ENCODE data around the gene MYOF. TPM values are rescaled to one million over a fixed set of nuclear protein-coding genes. Genes with fewer than 3 reads are reported as not detected.

Gene MYOF
- total RNA-seq, 4 donors from 2014 or later: 77.8 to 174 (median 116) TPM

DNA sequence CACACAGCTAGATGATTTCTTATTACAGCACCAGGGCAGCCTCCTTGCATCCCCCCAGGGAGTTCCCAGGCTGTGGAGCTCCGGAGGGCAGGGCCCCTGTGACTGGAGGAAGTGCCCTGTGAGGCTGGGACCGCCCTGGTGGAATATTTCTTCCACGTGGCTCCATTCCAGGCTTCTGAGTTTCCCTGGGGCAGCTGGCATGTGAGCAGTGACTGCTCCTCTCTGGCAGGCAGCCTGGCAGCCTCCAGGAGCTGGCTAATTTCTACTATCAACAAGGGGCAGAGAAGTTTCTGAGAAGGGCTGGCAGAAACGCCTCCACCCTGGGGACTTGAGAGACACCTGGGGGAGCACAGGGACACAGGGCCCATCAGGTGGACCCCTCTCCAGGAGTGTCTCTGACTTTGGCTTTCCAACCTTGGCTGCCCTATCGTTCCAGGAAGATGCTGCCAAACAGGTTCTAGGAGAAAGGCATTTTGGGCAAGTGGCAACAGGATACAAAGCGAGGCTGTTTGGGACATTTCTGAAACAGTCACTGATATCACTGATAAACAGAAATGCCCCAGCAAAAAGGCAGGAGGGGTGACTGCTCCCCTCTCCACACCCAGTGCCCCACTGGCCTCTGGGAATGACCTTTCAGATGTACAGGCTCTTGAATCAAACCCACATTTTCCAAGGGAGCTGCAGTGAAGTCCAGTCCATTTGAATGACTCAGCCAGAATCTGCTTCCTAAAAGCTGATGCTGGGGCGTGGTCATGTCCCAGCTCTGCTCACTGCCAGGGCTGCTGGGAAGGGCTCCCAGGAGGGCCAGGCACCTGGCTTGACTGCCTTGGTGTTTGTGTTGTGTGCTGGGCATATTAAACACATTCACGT is 16.1 kb downstream of the MYOF start:
- Histone ChIP-seq H3K27ac (peak overlapping the region; percentile 90), H3K4me3 (no peak overlapping the region), H3K27me3 (no peaks in the 10 kb centered on the region), H3K36me3 (no peaks in the 10 kb centered on the region), H3K4me1 (peaks cover 90% of the 10 kb centered on the region), H3K9me3 (no peaks in the 10 kb centered on the region)
- peak; percentile 91 to 96 for DNase-seq (ENCODE audit: low spot score in 2 of 2)
- TF ChIP-seq EP300 (IDR thresholded peaks at IDR 0.05) (no peak), POLR2AphosphoS5 (IDR thresholded peaks at IDR 0.05) (peak in 2 of 3 donors; percentile 54 to 79)
- TF ChIP-seq, protein P1, sequence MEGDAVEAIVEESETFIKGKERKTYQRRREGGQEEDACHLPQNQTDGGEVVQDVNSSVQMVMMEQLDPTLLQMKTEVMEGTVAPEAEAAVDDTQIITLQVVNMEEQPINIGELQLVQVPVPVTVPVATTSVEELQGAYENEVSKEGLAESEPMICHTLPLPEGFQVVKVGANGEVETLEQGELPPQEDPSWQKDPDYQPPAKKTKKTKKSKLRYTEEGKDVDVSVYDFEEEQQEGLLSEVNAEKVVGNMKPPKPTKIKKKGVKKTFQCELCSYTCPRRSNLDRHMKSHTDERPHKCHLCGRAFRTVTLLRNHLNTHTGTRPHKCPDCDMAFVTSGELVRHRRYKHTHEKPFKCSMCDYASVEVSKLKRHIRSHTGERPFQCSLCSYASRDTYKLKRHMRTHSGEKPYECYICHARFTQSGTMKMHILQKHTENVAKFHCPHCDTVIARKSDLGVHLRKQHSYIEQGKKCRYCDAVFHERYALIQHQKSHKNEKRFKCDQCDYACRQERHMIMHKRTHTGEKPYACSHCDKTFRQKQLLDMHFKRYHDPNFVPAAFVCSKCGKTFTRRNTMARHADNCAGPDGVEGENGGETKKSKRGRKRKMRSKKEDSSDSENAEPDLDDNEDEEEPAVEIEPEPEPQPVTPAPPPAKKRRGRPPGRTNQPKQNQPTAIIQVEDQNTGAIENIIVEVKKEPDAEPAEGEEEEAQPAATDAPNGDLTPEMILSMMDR (IDR thresholded peaks at IDR 0.05): no peak
- 10% methylated on average over 6 of the region's 8 CpGs for WGBS

DNA sequence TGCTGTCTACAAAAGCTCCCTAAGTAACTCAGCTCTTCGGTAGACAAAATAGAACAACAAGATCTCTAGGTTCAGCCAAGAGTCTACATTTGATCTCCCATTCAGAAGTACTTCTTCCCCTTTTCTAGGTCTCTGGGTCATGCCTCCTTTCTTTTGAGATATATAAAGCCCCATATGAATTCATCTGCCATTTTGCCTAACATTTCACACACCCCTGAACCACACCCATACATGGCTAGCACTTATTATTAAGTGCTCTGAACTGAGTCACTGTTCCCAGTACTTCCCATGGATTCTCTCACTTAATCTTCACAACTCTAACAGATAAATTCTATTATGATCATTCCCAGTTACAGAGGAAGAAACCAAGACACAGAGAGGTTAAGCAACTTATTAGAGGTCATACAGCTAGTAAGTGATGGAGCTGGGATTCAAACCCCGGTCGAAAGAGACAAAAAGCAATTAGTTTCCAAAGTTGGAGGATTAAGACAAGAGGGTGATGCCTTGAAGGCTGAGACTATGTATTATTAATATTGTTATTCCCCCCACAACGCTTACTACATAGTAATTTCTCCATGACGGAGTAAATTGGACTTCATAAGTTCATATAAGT is 17.3 kb downstream of the MYOF start:
- Histone ChIP-seq H3K36me3 (no peaks in the 10 kb centered on the region), H3K4me1 (peaks cover 91% of the 10 kb centered on the region), H3K9me3 (no peaks in the 10 kb centered on the region), H3K27me3 (no peaks in the 10 kb centered on the region), H3K4me3 (no peak overlapping the region), H3K27ac (peak overlapping the region; percentile 90)
- no peak for DNase-seq (ENCODE audit: low spot score in 2 of 2)
- TF ChIP-seq POLR2AphosphoS5 (IDR thresholded peaks at IDR 0.05): no peak
- TF ChIP-seq POLR2A (IDR thresholded peaks at IDR 0.05): no peak
- TF ChIP-seq, protein P1 (IDR thresholded peaks at IDR 0.05): no peak
- TF ChIP-seq EP300 (IDR thresholded peaks at IDR 0.05): no peak
- WGBS: 73% methylated on average over 5 of the region's 5 CpGs

DNA sequence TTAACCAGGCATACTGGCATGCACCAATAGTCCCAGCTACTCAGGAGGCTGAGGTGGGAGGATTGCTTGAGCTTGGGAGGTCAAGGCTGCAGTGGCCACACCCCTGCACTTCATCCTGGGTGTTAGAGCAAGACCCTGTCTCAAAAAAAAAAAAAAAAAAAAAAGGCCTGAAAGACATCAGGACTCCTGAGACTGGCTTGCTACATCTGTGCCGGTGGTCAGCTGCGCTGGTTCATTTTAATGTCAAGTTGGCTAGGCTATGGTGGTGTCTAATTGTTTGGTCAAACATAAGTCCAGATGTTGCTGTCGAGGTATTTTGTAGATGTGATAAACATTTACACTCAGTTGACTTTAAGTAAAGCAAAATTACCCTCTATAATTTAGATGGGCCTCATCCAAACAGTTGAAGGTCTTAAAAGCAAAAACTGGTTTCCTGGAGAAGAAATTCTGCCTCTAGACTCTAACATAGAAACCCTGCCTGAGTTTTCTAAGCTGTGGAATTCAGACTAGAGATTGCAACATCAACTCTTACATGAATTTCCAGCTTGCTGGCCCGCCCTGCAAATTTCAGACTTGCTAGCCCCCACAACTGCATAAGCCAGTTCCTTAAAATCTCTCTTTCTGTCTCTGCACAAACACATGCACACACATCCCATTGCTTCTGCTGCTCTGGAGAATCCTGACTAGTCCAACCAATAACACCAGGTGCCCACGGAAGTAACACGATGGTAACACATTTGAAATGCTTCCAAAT is 18.2 kb downstream of the MYOF start:
- no peak overlapping the region for H3K4me3 ChIP-seq
- TF ChIP-seq, protein P1 (IDR thresholded peaks at IDR 0.05): no peak
- no peak for TF ChIP-seq EP300 (IDR thresholded peaks at IDR 0.05)
- no peak for TF ChIP-seq POLR2A (IDR thresholded peaks at IDR 0.05)
- TF ChIP-seq POLR2AphosphoS5 (IDR thresholded peaks at IDR 0.05): no peak
- DNase-seq (ENCODE audit: low spot score in 2 of 2): no peak
- peak overlapping the region; percentile 90 for H3K27ac ChIP-seq
- WGBS: 41% methylated on average over 6 of the region's 6 CpGs
- peaks cover 91% of the 10 kb centered on the region for H3K4me1 ChIP-seq
- H3K9me3 ChIP-seq: no peaks in the 10 kb centered on the region
- no peaks in the 10 kb centered on the region for H3K27me3 ChIP-seq
- no peaks in the 10 kb centered on the region for H3K36me3 ChIP-seq

DNA sequence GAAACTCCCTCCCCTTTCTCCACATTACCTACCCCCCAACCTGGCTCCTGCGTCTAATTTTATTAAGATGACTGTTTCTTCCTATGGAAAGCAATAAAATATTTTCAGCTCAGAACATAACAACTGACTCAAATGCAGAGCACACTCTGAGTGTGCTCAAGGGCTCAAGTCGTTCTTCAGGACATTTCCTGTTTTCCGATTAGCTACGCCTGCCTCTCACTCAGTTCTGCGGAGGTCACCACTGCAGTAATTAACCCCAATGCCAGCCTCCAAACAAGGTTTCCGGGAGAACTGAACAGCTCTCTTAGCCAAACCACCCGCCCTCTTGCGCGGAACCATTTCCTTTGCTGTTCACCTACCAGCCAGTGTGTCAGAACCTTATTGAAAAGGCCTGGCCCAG is 19.3 kb downstream of the MYOF start:
- H3K9me3 ChIP-seq: no peaks in the 10 kb centered on the region
- H3K27me3 ChIP-seq: no peaks in the 10 kb centered on the region
- no peak for DNase-seq (ENCODE audit: low spot score in 2 of 2)
- no peaks in the 10 kb centered on the region for H3K36me3 ChIP-seq
- H3K4me3 ChIP-seq: no peak overlapping the region
- 38% methylated on average over 9 of the region's 9 CpGs for WGBS
- TF ChIP-seq, protein P1 (IDR thresholded peaks at IDR 0.05): no peak
- peak in 2 of 3 donors; percentile 47 for TF ChIP-seq POLR2AphosphoS5 (IDR thresholded peaks at IDR 0.05)
- peak overlapping the region; percentile 90 for H3K27ac ChIP-seq
- peaks cover 91% of the 10 kb centered on the region for H3K4me1 ChIP-seq

DNA sequence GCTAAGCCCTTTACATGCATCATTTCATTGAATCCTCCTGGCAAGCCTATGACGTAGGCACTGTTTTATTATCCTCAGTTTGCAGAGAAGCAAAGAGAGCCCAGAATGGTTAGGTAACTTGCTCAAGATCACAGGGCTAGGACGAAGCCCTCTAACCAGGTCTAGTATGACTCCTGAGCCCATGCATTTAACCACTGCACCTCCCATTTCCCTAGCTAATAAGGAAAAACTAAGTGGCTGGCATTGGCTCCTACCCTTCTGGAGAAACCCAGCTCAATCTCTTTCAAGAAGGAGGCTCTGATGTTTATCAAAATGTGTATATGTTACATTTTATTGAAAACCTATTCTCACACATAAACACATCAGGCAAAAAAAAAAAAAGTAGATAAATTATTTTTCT is 19.8 kb downstream of the MYOF start:
- Histone ChIP-seq H3K27me3 (no peaks in the 10 kb centered on the region), H3K4me3 (no peak overlapping the region), H3K27ac (peak overlapping the region; percentile 90), H3K4me1 (peaks cover 94% of the 10 kb centered on the region), H3K36me3 (no peaks in the 10 kb centered on the region), H3K9me3 (no peaks in the 10 kb centered on the region)
- 40% methylated on average over 2 of the region's 2 CpGs for WGBS
- TF ChIP-seq EP300 (IDR thresholded peaks at IDR 0.05) (no peak), POLR2AphosphoS5 (IDR thresholded peaks at IDR 0.05) (no peak), POLR2A (IDR thresholded peaks at IDR 0.05) (no peak)
- TF ChIP-seq, protein P1 (IDR thresholded peaks at IDR 0.05): no peak
- peak in 1 of 2 donors; percentile 16 for DNase-seq (ENCODE audit: low spot score in 2 of 2)

All from suprapubic skin (tissue), 4 donors.